Hematopoietic multipotent progenitor cell (in vitro differentiated cells): ENCODE data around the gene S100A10. TPM values are rescaled to one million over a fixed set of nuclear protein-coding genes. Genes with fewer than 3 reads are reported as not detected.

ENCODE experiments used
- DNase-seq, 3 donors: peaks; one replicate each; pipeline ENCODE4 v3.0.0-alpha.2; 2011 to 2015; ENCODE audit warnings: low read depth in 2 of 3, low spot score in 2 of 3
- total RNA-seq: library from RNA; depleted of rRNA; stranded (reverse); fragments of >200 nt; gene quantifications from one replicate; pipeline ENCODE4 v1.2.3, GENCODE V29; 2012

S100A10 gene
- total RNA-seq, 1 donor, result 12.1 TPM

DNA sequence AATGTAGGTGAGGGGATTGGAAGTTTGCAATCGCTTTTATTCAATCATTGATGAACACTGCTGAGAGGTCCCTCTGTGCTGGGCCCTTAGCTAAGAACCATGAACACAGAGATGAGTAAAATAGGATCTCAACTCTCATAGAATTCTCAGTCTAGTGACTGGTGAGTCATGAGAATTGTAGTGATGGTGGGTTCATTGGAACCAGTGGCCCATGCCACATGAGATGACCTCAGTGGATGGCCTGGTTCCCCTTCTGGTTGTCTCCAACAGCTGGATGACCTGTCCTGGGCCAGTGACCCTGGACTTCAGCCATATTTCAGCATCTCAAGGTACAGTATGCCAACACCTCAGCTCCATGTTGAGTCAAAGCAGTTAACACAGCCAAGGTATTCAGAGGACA lies 21.3 kb upstream of the S100A10 start:
- DNase-seq, result no peak

DNA sequence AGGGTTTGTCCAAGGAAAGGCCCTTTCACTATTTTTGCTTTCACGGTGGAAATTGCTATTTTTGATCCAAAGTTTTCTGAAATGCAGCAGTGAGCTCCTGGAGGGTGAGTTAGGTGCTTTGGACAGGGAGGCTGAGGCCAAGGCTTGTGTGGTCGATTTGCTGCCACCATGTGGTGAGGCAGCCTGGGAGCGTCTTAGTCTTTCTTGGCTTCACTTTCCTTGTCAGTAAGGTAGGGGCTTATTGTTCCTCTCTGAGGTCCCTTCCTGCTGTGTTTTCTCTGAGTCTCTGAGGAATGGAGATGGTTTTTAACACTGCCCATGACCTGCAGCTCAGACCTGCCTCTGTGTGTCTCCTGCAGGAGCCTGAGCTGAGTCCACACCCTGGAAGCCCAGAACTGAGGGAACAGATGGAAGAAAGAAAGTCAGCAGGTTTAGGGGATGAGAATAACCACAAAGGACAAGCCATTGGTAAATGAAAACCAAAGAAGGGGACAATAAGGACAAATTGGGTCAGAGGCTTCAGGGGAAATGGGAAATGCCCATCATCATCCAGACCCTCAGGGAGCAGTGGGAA lies 20.1 kb upstream of the S100A10 start:
- DNase-seq, result peak in 1 of 3 donors; percentile 68

- DNase-seq, result no peak
Observed at GRCh38 chr1:152009691-152010090, 16.0 kb upstream of the S100A10 start.

DNA sequence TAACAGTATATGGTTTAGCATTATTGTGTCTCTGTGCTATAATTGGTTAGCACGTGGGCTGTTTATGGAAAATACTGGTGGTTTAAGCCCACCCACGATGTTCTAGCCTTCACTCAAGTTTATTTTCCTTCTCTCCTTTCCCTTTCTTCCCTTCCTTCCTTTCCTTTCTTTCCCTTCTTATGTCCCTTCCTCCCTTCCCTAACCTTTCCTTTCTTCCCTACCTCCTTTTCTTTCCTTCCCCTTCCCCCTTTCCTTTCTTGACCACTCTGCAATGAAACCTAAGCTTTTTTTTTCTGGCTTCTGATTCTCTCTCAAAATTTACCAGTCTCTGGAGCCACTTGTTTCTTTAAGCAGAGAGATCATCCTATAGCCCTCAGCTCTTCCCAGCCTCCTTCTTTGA lies 13.4 kb upstream of the S100A10 start:
- DNase-seq, result no peak

DNA sequence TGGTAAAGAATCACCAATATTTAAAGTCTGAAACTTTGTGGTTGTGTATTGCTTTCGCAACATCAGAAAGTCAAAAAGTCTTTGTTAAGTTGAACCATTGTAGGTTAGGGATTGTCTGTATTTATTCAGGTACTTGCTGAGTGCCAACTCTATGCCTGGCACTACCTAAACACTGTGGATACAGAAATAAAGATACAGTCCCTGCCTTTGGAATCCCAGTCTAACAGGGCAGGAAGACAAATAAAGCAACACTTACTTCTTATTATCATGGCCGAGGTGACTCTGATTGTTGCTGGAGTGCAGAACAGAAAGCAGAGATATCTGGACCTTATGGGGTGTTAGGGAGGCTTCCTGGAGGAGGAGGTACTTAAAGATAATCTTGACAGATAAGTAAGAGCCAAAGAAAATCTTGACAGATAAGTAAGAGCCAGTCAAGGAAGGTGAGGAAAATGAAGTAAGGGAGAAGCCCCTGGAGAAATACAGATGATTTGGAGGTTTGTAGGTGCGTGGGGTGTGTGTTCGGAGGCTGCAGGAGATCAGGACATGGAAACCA lies 11.8 kb upstream of the S100A10 start:
- DNase-seq, result no peak

DNA sequence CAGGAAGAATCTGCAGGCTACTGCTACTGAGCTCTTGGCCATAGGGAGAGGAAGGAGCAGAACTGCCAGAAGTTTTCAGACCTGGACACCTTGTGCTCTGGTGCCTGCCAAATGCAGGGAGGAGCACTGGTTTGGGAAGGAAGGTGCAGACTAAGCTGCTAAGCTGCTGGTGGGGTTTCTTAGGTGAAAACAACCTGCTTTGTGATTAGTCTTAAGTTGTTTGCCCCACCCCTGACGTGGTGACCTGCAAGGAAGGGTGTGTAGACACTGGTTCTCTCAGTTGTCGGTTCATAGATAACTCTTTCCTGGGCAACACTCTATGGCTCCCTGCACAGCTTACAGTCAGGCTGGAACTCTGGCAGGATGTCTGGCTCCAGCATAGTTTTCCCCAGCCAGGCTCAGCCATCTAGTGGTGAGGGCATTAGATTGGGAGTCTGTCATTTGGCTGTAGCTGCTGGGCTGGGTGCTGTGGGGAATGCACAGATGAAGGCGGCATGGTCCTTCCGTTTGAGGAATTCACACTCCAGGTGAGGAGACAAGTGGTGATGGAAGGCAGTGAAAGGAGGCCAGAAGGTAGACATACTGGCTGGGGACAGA lies 10.3 kb upstream of the S100A10 start:
- DNase-seq, result no peak

GRCh38 chr1:152002960-152003359 lies 9.3 kb upstream of the S100A10 start:
- no peak for DNase-seq

GRCh38 chr1:152001631-152002584 lies 8.2 kb upstream of the S100A10 start:
- peak; percentile 58 to 81 (median 68) for DNase-seq

DNA sequence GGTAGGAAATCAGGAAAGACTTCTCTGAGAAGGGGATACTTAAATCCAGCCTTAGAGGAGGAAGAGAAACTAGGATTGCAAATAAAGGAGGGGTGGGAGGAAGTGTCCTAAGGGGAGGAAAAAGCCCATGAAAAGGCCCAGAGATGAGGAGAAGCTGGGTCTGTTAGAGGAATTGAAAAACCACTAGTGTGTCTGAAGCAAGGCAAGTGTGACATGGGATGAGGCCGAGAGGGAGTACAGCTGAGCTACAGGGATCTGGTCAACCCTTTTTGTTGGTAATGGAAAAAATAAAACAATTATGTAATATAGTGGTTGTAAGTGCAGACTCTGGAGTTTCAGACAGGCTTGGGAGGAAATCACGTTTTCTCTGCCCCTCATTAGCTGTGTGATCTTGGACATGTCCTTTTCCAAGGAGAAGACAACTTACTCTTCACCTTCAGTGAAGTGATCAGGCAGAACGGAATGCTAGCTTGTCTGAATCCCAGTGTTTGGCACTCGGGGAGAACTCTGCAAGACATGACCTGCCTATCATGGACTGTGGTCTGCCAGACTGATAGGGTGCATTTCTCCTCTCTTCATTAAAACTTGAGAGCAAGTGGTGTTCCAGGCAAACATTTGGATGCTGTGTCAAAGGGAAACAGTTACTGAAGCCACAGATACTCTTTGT lies 7.4 kb upstream of the S100A10 start:
- no peak for DNase-seq

GRCh38 chr1:151998611-151999362 lies 5.1 kb upstream of the S100A10 start:
- DNase-seq, result no peak

DNA sequence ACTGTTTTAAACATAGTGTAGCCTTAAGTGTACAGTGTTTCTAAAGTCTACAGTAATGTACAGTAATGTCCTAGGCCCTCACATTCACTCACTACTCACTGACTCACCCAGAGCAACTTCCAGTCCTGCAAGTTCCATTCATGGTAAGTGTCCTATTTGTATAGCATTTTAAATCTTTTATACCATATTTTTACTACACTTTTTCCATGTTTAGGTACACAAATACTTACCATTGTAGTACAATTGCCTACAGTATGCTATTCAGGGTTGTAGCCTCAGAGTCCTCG lies 3.6 kb upstream of the S100A10 start:
- no peak for DNase-seq

GRCh38 chr1:151995774-151996173 lies 2.1 kb upstream of the S100A10 start:
- no peak for DNase-seq

GRCh38 chr1:151994956-151995355 lies 1.3 kb upstream of the S100A10 start:
- DNase-seq, result no peak

DNA sequence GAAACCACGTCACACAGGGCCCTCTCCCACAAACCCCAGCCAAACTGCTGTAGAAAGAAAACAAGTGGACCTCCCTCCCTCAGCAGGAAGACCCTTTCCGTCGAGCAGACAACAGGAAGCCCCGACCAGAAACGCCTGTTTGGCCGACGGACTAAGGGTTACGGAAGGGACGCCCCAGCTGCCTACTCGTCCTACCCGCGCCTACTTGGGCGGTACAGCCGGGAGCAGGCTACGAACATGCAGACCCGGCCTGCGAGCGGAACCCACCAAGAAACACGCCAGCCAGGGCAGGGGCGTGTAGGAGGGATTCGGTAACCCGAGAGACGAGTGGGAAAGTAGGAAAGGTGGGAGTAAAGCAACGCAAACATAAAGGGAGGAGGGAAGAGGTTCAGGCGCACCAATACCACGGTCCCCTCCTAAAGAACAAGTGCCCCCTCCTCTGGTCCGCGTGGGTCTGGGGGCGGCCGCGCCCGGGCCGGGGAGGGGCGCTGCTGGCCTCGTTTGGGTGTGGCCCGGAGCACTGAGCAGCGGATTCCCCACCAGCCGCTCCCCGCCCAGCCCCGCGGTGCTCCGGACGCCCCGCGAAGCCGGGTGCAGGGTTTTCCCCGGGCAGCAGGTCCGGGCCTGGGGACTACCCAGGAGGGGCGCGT lies 450 bp downstream of the S100A10 start:
- DNase-seq, result peak in 2 of 3 donors; percentile 18 to 36

- DNase-seq, result peak in 1 of 3 donors; percentile 53
Observed at GRCh38 chr1:151992303-151993083, 1.2 kb downstream of the S100A10 start.

- DNase-seq, result no peak
Observed at GRCh38 chr1:151991663-151992302, 1.9 kb downstream of the S100A10 start.

DNA sequence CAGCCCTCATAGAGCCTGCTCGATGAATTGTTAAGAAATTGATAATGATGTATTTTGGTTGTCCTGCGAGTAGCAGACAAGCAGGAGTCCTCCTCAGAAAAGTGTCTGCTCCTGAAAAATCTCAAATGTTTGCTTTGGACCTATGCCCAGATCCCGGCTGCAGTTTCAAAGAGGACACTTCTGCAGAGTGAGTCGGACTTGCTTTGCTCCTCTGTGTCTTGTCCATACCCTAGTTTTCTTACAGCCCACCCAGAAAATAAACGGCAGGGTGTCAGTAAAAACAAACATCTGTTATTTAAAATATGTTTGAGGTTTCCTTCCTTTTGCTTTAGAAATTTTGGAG lies 2.8 kb downstream of the S100A10 start:
- no peak for DNase-seq

DNA sequence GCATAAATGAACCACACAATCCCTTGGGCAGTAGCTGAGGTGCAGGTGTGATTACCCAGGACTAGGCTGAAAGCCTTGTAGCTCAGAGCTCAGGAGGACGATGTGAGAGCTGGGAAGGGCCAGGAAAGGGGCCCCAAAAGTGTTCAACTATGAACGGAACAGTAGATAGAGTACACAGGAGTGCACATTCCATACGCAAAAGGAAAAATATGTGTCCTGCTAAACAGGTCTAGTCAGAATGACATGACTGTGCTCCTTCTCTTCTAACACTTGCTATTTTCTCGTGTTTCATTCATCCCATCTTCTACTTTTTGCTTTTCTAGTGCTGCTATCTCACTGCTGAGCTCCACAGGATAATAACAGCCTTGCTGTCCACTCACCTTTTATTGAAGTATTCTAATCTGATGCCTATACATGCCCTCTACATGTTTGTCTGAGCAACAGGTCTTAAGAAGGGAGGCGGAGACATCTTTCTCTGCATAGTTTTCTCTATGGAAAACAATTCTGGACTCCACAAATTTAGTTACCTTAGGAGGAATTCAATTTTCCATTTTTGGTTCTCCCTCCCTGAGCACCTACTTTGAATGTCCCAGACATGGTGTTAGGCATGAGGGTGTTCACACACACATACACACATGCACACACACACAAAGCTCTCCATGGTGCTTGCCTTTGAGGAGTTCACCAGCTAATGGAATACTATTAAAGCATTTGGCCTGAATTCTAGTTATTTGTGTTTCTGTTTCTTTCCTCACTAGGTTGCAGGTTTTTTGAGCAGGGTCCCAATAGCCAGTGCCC lies 3.4 kb downstream of the S100A10 start:
- no peak for DNase-seq
